GM19467 (cell line): ENCODE data around the gene ZCCHC24.

Experiments
- ATAC-seq: cut with Tn5 transposase; IDR thresholded peaks from one replicate; pipeline ENCODE4 v1.9.1; 2021; ENCODE audit warnings: mild to moderate bottlenecking, moderate library complexity; ENCODE audit not compliant: unreplicated experiment

Gene ZCCHC24

DNA sequence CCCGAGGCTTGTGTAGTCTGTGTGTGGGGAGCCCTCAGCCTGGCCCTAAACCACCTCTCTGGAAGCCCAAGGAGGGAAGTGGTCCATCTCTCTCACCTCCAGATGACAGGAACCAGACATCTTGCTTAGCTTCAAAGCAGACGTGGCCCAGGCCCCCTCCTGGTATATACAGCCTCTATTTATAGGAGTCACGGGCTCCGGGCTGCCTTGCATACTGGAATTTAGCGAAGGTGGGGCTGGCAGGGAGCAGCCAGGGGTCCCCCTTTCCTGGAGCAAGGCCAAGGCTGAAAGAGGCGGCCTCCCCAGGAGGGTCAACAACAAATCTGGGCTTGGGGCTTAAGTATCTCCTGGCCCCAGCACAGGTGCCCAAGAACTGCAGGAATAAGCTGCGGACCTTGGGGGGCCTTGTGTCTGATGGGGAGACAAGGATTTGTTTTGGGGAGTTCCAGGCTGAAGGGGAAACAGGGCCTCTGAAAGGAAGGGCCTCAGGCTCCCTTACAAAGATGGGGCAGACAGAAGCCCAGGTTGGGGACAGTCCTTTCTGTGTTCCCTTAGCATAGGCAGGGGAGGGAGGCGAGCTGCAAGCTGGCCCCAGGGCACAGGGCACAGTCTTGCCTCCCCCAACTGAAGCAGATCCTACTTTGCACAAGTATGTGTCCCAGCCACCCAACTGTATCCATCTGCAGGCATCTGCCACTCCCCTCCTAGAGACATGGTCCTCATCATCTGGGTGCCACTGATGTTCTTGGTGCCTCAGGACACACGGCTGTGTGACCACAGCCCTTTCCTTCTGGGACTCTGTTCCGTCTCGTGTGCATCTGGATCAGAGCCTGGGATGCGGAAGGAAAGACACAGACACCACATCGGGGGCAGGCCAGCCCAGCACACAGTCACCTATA is 11.9 kb downstream of the ZCCHC24 start:
- ATAC-seq: no peak

DNA sequence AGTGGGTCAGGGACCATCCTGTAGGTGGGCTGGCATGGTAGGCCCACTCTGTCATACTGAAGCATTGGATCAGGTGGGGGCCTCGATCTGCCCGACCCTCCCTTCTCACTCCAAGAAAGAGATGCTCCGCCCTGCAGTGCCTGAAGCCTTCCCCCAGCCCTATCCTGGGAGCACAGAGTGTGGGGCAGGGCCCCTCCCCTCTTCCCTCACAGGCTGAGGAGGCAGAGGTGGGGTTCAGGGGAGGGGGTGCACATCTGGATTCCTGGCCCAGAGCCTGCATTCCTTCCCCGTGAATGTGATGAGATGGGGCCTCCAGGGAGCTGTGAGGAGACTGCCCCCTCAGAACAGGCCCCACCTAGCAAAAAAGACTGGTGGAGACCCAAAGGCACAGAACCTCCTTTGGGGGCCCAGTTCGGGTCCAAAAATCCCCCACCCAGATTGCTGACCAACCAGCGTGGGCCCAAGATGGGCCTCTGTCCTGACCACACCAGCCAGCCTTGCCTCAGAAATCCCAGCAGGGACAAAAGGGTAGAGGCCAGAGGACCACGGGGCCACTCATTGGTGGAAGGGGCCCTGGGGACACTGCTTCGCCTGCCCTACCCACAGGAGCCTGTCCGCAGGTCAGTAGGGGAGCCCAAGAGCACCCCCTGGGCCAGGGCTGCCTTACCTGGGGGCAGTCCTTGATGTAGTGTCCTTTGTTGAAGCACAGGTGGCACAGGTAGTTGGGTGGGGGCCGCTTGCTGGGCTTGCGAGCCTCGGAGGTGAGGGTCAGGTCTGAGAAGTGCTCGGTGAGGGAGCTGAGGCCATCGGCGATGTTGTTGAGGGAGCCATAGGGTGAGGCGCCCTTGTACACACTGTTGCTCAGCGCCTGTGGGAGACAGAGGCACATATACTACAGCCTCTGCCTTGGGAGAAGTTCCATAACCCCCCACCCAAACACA is 13.3 kb downstream of the ZCCHC24 start:
- no peak for ATAC-seq

DNA sequence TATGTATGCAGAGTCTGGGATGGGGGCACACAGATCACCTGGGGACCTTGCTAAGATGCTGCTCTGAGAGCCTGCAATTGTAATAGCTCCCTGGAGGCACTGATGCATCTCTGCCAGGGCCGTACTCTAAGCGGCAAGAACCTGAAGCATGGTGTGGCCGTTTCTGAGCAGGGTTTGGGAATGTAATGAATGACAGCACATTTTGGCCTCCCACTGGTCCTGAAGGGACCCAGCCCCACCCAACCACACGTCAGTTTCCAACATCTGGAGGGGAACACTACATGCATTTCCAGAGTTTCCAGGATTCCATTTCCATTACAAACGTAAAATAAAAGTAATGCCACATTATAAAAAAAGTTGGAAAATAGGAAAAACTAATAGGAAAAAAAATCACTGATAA is 14.0 kb downstream of the ZCCHC24 start:
- no peak for ATAC-seq

DNA sequence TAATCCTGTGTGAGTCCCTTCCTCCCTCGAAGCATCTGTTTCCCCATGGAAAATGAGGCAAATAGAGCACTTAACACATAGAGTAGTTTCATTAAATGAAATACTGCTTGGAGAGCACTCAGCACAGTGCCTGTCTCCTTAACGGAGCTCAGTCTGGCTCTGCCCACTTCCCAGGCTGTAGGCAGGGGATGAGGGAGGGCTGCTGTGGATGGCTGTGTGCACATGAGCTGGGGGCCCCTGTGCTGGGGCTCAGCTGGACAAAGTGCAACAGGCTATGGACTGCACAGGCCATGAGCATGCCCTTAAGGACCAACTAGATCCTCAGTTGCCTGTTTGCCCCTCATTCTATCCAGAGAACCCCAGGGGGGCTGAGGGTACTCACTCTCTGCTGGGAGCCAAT is 14.5 kb downstream of the ZCCHC24 start:
- ATAC-seq: no peak

DNA sequence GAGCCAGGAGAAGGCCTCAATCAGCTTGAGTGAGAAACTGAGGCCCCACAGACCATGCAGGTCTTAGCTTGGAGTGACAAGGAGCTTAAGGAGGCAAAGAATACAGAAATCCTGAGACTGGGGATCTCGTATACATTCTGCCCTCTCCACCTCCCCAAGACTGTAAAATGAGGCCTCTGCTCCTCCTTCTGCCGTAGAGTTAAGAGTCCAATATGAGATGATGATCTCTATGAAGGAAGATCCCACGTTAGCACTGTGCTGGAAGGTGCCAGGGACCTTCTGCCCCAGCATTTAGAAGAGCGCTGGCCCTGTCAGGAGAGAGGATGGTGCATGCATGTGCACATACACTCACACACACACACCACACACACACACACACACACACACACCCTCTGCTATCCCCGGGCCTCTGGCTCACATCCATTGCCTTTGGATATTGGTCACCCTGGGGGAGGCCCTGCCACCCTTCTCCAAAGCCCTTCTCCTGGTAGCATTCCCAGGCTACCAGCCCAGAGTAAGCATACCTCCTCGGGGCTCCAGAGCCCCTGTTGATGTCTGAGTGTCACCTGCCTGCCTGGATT is 15.0 kb downstream of the ZCCHC24 start:
- no peak for ATAC-seq

DNA sequence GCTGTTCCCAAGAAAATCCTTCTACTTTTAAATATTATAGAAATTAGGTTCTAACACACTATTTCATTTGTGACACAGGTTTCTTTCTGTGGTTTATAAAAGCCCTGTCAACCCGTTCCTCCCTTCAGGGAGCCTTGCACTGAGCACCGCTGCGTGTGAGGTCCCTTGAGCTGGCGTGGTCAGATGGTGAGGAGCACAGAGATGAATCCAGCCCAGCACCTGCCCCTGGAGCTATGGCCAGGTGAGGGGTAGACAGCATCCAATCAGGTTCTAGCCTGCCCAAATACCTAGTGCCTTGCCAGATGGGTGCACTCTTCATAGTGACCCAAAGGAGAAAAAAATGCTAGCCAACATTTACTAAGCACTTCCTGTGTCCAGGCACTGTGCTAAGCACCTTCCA is 15.7 kb downstream of the ZCCHC24 start:
- no peak for ATAC-seq

DNA sequence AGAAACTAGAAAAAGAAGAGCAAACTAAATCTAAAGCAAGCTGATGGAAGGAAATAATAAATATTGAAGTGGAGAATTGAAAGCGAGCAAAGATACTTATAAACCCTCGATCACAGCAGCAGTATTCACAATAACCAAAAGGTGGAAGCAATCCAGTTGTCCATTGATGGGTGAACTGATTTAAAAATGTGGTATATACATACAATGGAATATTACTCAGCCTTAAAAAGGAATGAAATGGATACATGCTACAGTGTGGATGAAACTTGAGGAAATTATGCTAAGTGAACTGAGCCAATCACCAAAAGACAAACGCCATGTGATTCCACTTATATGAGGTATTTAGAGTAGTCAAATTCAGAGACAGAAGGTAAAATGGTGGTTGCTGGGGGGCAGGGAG is 17.5 kb downstream of the ZCCHC24 start:
- ATAC-seq: no peak

DNA sequence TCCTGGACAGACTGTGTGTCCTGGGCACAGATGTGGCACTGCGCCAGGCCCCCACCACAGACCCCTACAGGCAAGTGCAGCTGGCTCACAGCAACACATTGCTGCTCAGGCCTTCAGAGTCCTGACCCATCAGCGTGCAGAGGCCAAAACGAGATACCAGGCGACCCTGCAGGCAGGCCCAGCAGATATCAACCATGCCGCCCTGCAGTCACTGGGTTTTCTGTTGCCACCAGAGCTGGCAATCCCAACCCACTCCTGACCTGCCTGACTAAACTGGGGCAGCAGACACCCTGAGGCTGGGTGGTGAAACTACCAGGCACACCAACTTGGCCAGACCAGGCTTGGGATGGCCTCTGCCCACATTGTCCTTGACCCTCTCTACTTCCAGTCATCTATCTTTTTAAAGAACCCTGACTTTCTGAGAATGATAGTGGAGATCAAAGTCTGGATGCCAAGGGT is 20.3 kb downstream of the ZCCHC24 start:
- ATAC-seq: no peak

DNA sequence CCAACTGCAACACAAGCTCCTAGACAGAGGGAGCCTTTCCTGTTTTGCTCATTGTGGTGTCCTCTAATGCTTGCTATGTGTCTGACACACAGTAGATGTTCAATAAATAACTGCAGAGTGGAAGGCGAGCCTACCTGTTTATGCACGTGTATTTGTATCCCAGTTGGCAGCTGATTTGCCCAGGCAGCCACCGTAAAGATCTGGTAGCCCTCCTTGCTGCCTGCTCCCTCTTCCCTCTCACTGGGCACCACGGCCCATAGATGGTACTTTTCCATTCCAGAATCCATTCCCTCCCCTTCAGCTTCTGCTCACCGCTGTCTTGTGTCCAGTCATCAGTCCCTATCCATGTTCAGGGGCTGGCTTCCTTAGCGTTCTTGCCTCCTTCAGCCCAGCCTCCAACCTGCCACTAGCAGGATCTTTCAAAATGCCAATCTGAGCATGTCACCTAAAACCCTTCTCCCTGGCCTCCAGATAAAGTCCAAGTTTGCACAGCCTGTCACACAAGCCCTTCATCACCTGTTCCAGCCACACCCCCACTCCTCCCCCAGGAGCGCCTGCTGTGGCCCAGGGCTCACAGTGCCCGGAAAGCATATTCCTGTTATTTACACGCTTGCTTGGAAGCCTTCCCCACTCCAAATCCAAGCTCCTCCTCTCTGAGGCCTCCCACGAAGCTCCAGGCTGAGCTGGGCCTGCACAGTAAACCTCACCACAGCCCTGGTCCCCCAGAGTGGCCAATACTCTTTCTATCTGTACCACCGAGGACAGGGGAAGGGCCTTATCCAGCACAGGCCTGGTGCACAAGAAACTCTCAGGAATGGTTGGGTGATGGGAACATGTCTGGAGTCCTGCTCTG is 21.0 kb downstream of the ZCCHC24 start:
- no peak for ATAC-seq

DNA sequence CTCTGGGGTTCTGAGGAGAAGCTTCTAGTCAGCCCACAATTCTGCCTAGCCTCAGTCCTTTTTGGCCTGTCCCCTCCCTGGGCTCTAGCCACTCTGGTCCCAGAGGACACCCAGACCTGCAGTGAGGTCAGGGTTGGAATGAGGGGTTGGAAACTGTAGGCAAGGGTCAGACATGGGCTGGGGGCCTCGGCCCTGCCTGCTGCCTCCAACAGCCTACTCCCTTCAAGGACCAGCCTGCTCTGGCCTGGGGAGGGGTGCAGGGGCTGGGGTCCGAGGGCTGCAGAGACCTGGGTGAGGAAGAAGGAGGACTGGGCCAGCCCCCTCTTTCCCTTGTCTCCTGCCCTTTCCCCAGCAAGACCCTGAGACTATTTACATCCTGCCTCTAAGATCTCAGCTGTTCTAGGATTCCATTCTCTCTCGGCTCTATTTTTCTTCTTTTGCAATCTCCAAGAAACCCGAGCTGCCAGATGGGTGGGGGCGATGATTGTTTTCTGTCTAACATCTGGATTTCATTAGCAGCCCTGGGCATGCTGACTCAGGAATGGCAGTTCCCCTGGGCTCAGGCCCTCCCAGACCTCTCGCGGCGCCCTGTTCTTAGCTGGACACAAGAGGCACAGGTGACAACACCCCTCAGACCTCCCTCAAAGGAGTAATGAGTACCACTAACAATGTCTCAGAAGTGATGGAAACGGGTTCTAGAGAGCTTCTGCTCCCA is 23.1 kb downstream of the ZCCHC24 start:
- ATAC-seq: no peak

DNA sequence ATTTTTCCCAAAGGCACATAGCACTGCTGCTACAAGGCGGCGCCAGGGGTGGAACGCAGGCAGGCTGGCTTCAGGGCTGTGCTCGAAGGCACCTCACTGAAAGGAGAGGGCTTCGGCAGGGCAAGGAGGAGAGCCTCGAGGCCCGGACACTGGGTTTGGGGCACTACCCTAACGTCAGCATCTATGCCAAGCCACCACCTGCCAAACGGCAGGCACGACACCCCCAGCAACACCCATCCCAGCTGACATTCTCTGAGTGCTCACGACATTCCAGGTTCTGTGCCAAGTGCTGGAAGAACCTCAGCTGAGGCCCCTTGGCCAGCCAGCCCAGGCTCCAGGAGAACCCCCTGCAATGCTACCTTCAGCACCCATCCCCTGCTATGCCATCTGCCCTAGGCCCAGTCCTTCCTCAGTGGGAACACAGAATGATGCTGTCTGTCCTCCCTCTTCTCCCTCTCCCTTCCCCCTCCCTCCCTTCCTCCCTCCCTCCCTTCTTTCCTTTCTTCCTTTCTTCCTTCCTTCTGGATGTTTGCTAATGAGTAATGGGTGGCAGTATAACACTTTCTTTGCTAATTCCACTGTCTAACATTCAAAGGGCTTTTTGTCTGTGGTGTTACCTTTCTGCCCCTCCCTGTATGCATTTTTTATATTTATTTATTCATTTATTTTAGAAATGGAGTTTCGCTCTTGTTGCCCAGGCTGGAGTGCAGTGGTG is 24.3 kb downstream of the ZCCHC24 start:
- no peak for ATAC-seq

DNA sequence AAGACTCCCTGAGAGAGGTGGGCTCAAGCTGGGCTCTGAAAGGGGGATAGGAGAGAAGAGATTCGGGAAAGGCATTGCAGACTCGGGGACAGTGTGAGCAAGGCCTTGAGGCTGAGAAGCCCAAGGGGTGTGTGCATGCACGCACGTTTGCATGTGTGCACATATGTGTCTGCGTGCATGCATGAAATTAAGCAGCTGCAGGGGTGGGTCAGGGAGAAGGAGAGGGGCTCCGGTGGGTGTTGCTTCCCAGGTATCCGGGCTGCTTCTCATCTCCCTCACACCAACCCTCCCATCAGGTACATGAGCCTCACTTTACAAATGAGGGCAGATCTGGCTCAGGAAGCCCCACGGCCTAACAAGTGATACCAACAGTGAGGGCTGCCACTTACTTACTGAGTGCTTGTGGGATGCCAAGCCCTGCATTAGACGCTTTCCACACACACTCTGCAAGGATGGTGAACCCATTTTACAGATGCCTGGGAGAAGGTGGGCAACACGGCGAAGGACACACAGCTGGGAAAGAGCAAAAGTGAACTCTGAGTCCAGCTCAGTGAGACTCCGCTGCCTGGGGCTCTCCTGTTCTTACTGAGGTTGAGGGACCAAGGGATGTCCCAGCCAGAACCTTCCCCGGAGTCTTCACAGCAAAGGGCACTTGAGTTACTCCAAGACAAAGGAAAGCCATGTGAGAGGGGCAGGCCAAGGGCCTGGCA is 26.4 kb downstream of the ZCCHC24 start:
- no peak for ATAC-seq

DNA sequence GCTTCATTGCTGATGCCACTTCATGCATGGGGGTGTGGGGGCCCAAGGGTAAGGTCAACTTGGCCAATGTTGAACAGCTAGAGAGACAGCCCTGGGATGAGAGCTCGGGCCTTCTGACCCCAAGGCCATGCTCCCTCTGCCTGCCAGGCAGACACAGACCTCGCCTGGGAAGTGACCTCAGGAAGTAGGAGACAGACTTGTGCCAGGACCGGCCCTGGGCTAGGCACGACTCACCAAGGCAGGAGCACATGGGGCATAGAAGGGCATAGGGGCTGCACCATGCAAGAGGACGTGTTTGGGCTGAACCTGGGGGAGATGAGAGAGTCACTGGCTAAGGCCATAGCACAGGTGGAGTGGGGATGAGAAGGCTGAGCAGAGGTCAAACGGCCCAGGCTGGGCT is 27.1 kb downstream of the ZCCHC24 start:
- no peak for ATAC-seq

DNA sequence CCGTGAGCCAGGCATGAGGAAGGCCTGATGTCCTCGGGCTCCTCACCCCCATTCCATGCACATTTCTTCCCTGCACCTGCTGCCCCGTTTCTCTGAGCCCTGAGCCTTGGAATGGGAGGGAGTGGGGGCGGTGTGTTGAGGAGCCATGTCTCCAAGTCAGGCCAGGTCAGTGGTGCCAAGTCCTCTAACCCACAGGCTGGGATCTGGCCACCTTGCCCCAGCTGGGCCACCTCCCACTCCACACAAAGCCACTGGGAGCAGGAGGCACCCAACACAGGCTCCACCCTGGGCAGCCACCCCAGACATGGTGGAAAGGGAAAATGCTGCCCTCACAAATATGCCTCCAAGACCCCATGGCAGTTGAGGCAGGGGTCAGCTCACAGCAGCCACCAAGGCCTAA is 27.7 kb downstream of the ZCCHC24 start:
- ATAC-seq: no peak

DNA sequence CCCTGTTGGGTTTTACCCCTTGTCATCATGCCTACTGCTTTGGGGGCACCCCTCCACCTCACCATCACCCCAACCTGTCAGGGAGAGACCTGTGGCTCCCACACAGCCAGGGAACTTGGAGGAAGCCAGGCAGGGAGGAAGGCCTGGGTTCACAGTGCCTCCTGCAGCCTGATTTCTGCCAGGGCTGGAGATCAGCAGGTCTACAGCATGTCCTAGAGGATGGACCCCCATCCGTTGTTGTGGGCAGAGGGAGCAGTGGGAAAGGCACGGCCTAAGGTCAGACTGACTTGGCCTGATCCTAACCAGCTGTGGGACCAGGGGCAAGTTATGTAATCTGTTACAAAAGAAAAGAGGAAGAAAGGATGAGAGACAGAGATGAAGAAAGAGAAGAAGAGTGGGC is 28.2 kb downstream of the ZCCHC24 start:
- ATAC-seq: no peak

DNA sequence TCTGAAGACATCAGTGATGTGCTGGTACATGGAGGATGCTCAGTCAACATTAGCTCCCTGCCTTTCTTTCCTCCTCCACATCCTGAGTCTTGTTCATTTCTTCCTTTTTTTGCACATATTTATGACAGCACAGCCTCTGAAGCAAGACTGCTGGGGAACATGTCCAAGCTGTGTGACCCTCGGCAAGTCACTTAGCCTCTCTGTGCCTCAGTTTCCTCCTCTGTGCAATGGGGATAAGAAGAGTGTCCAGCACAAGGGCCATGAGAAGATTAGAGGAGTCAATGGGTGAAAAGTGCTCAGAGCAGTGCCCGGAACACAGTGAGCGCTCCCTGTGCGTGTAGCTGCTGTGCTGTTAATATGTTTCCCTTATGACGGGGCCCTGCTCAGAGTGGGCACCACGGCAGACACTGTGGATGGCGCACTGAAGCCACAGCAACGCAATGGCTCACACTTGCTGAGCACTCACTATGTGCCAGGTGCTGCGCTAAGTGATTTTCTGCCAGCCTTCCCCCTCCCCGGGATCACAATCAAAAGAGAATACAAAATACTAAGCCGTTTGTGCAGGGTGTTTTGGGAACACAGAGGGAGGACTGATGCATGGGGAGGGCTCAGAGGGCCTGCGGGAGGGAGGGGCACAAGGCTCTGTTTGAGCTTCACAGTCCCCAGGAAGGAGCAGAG is 28.7 kb downstream of the ZCCHC24 start:
- ATAC-seq: no peak

DNA sequence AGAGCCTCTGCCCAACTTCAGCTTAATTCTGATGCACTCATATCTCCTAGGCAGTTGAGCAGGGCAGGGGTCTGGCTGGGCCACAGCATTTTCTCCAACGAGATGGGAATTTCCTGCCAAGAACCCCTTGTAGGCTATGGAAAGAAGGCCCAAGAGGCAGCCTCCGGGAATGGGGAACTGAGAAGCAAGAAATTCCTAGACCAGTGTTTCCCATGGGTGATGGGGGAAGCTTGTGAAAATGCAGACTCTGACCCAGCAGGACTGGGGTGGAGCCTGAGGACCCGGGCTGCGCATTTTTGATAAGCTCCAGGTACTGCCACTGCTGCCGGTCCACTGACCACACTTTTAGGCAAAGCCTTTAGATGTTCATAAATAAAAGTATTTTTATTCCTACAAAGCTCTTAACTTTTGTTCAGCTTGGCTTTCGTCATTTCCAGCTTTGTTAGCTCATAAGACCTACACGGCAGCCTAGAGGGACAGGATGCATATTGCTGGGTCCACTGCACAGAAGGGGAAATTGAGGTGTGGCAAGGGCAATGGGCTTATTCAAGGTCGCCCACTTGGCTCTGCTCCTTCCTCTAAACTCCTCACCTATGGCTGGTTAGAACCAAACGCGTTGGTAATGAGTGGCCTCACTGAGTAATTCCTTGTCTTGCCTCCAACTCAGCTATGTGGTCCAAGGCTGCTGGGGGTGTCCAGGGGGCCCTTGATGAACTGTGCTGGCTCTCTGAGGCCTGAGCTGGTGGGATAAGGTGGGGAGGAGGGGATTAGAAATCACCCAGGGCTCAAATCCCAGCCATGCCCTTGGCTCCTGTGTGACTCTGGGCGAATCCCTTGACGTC is 29.5 kb downstream of the ZCCHC24 start:
- no peak for ATAC-seq
